Stimulated activated CD4-positive, alpha-beta T cell treated with anti-CD3 and anti-CD28 coated beads, Interleukin-15, amount 100 ng/mL, for 24 hours (primary cell): ENCODE data around the gene TMEM91.
"Not testable (repeated sequence)": the region's sequence is repeated elsewhere in the genome, so short reads cannot be mapped to it uniquely, and the experiment has no call there.

Experiments used
- DNase-seq: peaks from one replicate; pipeline ENCODE4 v3.0.0-alpha.2; 2020

The TMEM91 gene

DNA sequence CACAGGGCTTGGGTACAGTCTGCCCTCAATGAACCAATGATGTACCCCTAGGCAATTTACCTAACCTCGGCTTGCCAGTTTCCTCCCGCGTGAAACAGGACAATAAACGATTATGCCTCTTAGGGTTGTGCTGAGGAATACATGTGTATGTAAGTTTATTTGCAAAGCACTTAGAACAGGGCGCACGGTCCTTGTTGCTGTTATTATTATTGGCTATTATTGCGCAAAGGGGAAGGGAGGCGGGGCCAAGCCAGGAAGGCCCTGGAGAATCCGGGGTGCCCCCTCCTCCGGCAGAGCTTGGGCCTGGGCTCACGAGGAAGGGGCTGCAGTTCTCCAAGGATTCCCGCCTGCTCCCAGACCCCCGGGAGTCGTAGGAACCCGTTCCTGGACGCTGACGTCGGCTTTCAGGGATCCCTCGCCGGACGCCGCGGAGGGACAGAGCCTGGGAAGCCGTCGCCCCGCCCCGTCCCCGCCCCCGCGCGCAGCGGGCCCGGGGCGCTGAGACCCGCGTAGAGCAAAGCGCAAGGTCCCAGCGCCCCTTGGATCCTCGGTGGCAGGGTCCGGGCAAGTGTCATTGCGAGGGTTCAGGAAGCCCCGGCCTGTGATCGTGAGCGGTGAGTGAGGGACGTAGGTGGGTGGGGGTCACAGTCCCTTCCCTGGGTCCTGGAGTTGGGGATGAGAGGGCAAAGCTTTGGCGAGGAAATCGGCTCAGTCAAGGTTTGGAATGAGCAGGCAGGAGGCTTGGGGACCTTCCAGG is at the start of gene TMEM91:
Gene TMEM91, plus strand, starts transcription at position 293 of the 757 bp plus-strand sequence. CDS start 1,777 bp downstream, outside the sequence.
- DNase-seq = peak; percentile 42

DNA sequence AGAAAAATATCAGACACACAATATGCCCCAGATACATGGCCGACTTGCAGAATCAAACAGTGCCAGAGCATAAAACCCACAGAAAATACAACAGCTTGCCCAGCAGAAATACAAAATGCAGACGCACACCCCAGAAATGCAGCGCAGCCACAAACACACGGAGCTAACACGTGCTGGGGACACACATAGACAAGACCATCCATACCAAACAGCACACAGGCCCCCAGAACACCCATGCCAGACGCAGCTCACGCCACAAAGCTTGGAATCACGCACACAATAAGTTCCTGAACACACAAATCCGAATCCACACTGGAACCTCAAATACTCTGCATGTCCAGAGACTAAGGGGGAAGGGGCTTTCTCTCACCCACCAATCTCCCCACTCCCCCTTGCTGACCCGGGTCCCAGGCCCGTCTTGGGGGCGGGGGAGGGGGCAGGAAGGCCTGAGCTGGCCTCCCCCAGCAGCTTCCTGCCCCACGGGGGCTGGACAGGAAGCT is 49.2 kb upstream of the TMEM91 start:
- no peak for DNase-seq

DNA sequence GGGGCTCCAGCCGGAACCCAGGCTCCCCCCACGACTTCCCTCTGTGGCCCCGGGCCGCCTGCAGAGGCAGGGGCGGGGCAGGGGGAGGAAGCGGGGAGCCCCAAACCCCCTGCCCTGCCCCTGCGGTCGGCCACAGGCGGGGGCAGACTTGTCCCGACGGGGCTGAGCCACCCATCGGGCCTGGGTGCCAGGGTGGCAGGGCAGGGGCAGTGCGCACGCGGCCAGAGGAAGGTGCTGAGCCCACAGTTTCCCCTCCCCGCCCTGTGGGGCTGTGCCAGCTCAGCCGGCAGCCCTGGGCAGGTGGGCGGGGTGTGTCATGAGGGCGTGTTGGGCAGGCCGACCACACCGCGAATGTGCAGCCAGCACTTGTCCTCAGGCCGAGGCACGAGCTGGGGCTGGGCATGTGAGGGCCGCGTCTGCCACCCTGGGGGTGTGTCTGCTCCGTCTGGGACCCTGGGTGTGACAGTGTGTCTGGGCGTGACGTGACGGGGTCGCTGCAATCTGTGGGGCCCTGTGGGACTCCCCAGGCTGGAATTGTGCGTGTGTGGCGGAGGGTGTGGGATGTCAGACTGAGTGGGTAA is 48.7 kb upstream of the TMEM91 start:
- peak; percentile 93 for DNase-seq

DNA sequence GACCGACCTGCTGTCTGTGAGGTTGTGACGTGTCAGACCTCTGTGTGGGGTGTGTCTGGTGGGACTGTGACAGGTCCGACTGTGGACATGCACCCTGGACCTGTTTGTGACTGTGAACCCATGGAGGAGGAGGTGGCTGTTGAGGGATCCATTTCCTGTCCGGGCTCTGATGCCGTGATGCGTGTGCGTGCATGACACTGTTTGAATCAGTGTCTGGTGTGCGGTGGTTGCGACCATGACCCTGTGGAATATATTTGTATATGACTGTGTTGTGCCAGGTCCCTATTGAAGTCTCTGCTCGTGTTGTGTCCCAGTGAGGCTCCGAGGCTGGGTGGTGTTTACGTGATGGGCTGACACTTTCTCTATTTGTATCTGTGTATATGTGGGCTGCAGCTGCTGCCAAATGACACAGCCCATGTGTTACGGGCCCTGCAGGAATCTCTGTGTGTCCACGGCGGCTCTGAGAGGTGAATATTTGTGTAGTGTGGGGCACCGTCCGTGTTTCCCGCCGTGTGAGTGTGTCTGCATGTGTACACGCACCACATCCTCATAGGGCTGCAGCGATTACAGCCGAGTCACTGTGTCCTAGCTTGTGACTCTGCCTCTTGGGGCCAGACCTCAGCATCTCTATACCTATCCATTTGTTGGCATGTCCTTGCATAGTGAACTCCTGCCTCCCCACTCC is 48.0 kb upstream of the TMEM91 start:
- DNase-seq = peak; percentile 70

DNA sequence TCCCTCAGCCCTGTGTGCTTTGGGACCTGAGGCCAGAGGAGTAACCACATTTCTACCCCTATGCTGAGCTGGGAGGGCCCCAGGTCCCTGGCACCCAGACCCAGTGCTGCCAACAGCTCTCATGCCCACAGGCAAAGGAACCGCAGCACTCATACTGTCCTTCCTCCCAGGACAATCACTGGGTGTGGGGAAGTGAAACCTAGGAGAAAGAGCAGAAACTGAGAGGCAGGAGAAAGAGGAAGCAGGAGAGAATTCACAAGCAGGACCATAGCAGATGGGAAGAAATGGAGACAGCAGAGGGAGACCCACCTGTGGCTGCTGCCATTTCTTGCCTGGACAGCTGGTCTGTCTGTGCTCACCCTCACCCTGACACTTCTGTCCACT is 47.5 kb upstream of the TMEM91 start:
- no peak for DNase-seq

DNA sequence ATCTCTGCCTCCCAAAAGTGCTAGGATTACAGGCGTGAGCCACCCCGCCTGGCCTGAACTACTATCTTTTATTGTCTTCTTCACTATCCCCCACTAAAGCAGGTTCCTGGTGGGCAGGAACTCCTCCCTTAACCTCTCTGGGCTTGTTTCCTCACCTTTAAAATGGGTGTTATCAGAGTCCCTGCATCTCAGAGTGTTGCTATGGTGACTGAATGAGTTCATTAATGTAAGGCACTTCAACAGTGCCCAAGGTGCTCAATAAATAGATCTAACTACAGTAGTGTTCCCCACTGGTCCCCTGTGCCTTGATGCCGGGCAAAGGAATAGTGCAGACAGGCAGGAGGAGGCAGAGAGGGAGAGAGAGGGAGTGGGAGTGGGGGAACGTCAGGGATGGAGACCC is 45.9 kb upstream of the TMEM91 start:
- no peak for DNase-seq

DNA sequence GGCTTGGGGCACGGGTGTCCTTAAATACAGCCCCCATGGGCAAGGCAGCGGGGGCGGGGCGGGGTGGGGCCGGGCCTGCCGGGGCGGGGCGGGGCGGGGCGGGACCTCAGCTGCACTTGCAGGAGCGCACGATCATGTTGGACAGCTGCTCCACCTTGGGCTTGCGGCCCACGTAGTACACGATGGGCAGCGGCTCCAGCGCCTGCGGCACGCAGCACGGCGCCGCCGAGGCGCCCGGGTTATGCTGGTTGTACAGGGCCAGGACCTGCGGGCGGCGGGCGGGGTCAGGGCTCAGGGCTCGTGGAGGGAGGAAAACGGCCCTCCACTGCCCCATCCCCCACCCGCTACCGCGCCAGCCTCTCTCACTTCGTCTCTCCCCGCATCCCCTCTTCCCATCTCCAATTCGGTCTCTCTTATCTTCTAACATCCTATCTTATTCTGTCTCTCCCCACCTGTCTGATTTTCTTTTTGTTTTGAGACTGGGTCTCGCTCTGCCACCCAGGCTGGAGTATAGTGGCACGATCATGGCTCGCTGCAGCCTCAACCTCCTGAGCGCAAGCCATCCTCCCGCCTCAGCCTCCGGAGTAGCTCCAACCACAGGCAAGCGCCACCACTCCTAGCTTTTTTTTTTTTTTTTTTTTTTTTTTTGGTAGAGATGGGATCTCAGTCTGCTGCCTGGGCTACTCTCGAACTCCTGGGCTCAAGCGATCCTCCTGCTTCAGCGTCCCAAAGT is 45.2 kb upstream of the TMEM91 start:
- DNase-seq = no peak

DNA sequence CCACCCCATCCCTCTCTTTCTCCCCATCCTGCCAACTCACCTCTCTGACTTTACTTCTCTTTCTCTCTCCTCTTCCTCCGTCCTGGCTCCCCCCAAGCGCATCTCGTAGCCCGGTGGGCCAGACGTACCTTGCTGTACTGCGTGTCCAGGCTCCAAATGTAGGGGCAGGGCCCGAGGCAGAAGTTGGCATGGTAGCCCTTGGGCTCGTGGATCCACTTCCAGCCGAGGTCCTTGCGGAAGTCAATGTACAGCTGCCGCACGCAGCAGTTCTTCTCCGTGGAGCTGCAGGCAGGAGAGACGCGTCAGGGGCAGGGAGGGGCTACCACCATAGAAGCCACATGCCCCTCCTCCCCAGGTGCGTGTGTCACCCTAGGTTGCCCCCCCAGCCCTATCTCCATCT is 44.3 kb upstream of the TMEM91 start:
- DNase-seq = no peak

DNA sequence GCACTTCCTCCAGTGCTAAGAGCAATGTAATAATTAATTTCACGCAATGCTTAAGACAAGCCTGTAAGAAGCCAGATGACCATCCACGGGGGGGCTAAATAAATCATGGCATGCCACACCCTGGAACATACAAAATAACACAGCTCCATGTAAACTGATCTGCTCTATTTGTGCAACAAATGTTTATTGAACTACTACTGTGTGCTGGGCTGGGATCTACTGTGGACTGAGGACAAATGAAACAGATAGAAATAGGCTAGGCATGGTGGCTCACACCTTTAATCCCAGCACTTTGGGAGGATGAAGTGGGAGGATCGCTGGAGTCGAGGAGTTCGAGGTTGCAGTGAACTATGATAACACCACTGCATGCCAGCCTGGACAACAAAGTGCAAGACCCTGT is 43.9 kb upstream of the TMEM91 start:
- DNase-seq = no peak

DNA sequence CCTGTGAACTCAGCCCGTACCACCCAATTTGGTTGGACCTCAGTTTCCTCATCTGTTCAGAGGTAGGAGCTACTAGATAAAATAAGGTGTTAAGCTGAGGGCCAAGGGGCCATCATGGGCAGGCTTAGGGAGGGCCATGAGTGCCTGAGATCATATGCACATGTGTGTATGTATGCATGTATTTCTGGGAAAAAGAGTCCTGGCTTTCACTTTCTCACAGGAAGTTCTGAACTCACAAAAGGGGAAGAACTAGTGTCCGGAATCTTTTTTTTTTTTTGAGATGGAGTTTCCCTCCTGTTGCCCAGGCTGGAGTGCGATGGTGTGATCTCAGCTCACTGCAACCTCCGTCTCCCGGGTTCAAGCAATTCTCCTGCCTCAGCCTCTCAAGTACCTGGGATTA is 41.5 kb upstream of the TMEM91 start:
- no peak for DNase-seq

DNA sequence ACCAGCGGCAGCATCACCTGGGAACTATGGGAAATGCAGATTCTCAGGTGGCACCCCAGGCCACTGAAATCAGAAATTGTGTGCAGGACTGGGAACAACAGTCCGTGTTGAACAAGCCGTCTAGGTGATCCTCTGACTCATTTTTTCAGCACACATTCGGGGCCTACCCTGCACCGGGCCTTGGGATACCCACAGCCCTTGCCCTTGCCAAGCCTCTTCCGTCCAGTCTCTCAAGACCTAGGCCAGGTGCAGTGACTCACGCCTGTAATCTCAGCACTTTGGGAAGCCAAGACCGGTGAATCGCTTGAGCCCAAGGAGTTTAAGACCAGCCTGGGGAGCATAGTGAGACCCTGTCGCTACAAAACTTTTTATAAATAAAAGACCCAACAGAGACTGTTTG is 40.9 kb upstream of the TMEM91 start:
- DNase-seq = no peak

DNA sequence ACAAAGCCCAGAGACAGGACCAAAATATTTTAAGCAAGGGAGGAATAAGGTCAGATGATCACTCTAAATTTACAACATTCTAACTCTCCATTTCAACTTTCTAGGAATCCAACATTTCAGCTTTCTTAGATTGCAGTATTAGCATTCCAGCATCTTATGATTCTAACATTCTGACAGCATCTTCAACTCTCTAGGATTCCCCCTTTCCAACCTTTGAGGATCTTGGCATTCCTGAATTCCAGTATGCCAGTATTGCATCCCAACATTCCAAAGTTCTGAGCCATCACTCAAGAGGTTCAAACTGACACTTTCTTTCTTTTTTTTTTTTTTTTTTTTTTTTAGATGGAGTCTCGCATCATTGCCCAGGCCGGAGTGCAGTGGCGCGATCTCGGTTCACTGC is 36.4 kb upstream of the TMEM91 start:
- no peak for DNase-seq

DNA sequence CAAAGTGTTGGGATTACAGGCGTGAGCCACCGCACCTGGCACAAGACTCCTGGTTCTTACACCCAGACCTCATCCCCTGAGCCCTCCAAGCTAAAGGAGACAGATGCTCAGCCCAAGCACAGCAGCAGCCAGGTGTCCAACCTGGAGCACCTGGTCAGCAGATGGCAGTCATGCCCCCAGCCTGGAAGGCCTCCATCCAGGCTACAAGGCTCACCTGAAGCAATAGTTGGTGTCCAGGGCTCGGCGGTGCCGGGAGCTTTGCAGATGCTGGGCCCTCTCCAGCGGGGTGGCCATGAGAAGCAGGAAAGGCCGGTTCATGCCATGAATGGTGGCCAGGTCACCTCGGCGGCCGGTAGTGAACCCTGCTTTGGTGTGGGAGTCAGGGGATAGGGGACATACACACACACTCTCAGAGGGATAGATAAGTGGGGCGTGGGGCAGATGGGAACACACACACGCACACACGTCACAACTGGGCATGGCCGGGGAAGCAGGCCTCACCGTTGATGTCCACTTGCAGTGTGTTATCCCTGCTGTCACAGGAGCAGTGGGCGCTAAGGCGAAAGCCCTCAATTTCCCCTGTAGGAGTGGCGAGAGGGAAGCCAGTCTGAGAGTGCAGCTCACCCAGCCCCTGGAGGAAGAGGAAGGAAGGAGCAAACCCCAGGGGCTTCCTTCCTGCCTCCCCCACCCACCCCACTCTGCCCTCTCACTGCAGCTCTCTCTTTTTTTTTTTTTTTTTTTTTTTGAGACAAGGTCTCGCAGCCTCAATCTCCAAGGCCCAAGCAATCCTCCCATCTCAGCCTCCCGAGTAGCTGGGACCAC is 34.5 kb upstream of the TMEM91 start:
- no peak for DNase-seq

DNA sequence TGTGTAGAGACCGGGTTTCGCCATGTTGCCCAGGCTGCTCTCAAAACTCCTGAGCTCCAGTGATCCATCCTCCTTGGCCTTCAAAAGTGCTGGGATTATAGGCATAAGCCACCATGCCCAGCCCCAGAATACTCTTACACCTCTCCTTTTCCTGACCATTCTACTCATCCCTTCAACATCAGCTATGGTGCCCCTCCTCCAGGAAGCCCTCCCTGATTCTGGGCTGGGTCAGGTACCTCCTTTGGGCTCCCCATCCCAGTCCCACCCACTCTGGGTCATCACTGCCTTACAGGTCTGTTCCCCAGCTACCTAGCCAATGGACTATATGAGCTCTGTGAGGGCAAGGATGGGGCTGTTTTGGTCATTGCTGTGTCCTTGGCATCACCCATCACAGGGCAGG is 32.2 kb upstream of the TMEM91 start:
- DNase-seq = no peak

DNA sequence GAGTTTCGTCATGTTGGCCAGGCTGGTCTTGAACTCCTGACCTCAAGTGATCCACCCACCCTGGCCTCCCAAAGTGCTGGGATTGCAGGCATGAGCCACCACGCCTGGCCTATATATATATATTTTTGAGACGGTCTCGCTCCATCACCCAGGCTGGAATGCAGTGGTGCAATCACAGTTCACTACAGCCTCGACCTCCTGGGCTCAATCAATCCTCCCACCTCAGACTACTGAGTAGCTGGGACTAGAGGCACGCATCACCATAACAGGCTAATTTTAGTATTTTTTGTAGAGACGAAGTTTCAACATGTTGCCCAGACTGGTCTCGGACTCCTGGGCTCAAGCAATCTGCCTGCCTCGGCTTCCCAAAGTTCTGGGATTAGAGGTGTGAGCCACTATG is 29.4 kb upstream of the TMEM91 start:
- not testable (repeated sequence) for DNase-seq

DNA sequence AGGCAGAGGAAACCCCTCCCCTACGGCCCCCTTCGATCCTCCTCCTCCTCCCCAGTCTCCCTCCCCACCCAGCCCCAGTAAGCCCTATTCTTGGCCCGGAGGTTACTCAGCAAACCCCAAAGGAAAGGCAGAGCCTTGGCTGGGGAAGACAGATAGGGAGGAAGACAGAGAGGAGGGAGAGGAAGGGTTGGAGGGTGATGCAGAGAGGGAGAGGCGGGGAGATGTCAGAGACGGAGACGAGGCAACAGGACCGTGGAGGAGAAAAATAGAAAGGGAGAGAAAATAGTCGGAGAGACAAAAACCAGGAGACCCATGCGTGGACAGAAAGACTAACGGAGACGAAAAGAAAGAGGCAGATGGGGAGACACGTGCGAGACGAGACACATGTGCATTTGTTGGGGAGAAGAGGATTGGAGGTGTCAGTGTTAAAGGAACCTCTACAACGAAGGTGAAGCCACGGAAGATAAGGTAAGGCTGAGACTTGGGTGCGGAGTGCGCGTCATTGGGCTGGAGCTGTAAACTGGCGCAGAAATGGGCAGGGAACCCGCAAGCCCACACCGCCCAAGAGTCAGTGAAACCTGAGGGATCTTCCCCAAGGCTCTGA is 25.5 kb upstream of the TMEM91 start:
- DNase-seq = no peak

DNA sequence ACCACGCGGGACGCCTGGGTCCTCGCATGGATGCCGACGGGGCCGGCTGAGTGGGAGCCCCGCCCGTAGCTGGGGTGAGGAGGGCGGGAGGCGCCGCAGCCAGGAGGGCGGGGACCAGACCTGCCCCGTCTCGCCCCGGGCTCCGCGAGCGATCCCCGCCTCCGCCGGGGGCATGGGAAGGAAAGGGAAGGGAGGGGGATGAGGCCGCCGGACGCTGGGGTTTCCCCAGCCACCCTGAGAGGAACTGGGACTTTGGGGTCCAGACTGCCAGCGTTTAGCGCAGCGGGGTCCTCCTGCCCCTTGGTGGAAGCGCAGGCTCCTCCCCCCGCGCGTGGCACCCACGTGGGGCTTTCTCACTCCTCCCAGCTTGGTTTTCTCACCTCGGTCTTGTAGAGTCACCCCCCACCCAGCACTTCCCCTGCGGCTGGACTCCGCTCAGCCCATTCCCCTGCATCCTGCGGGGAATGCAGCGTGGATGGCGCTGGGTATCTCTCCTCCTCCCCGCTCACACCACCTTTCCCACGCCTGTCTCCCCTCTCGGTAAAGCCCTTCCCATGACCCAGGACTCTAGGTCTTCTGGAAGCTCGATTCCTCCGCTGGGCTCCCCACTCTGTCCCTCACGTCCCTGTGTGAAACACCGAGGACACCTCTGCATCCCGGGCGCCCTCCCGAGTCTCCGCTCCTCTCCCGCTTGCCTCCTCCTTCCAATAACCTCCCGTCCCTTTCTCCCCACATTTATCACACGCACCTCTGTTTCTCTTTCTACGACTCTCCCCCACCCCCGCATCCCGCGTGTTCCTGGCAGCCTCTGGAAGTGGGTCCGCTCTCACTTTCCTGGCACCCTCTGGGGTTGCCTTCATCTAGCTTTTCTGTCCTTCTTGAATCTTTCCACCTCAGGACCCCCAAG is 24.7 kb upstream of the TMEM91 start:
- peak; percentile 89 for DNase-seq

DNA sequence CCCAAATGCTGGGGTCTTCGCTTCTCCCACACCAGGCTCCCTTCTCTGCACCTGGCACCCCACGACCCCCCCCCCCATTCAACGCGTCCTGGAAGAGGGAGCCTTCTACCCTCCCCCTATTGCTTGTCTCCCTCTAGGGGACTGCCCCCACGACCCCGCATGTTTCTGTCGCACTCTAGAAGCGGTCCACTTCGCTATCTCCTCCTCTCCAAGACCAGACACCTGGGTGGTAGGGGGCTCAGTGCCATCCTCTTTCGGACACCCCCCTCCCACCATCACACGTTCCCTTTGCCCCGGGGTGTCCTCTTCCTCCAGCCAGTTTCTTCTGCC is 24.1 kb upstream of the TMEM91 start:
- no peak for DNase-seq

DNA sequence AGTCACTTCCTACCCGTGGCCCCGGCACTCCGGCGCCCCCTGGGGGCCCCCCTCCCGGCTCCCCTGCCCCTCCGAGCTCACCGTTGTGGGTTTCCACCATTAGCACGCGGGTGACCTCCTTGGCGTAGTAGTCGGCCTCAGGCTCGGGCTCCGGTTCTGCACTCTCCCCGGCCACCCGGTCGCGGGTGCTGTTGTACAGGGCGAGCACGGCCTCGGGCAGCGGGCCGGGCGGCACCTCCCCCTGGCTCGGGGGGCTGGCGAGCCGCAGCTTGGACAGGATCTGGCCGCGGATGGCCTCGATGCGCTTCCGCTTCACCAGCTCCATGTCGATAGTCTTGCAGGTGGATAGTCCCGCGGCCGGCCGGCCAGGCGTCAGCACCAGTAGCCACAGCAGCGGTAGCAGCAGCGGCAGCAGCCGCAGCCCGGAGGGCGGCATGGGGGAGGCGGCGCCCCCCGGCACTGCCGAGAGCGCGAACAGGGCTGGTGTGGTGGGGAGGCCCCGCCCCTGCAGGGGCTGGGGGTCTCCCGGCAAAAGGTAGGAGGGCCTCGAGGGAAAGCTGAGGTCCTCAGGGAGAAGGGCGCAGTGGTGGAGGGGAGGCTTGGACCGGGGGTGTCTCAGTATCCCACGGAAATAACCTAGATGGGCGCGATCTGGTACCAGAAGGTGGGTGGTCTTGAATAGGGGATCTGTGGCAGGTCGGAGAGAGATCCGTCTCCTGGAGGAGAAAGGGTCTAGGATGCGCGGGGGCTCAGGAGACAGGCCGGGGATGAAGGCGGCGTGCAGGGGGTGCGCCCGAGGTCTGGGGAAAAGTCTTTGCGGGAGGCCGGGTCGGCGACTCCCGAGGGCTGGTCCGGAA is 23.5 kb upstream of the TMEM91 start:
- peak; percentile 84 for DNase-seq
